A549 (cell line): Measurements from ENCODE around the gene ITPKB.

Source experiments
- CEBPB ChIP-seq, 2 experiments: fragments of >200 bp in 1 of 2; sonication (Bioruptor Twin) in 1 of 2; formaldehyde crosslinking in 1 of 2; IDR thresholded peaks; 2 replicates each; pipeline ENCODE4 v1.6.1; 2012 to 2016
- CHD4 ChIP-seq: fragments of 200-600 bp; sonication (generic); IDR thresholded peaks from 2 replicates; pipeline ENCODE4 v1.6.1; 2016; ENCODE audit warnings: antibody characterized with exemption, mild to moderate bottlenecking, borderline replicate concordance
- MAZ ChIP-seq: fragments of 150-350 bp; IDR thresholded peaks from 2 replicates; pipeline ENCODE4 v1.6.1; 2014; ENCODE audit warnings: antibody characterized with exemption, low read depth, low read length, borderline replicate concordance
- NR3C1 ChIP-seq: fragments of >200 bp; sonication (Bioruptor Twin); formaldehyde crosslinking; IDR thresholded peaks from 3 replicates; pipeline ENCODE4 v1.6.1; 2017
- POLR2A ChIP-seq: IDR thresholded peaks from 2 replicates; pipeline ENCODE4 v1.6.1; 2012; ENCODE audit warnings: mild to moderate bottlenecking, low read length
- TFCP2L1 ChIP-seq: fragments of 250-450 bp; sonication (Bioruptor Pico); IDR thresholded peaks from 2 replicates; pipeline ENCODE4 v1.5.0; 2021; ENCODE audit warnings: mild to moderate bottlenecking
- ZC3H11A ChIP-seq: fragments of 450-650 bp; IDR thresholded peaks from 2 replicates; pipeline ENCODE4 v1.6.1; 2014; ENCODE audit warnings: antibody characterized with exemption, mild to moderate bottlenecking
- ZSCAN20 ChIP-seq: fragments of 250-450 bp; sonication (Bioruptor Pico); IDR thresholded peaks from 2 replicates; pipeline ENCODE4 v1.8.0; 2022; ENCODE audit warnings: mild to moderate bottlenecking, moderate library complexity
- TF ChIP-seq, protein P1 (sequence below): fragments of >200 bp; sonication (Bioruptor Twin); formaldehyde crosslinking; IDR thresholded peaks from 3 replicates; pipeline ENCODE4 v1.5.1; 2016
- TF ChIP-seq, protein P2 (sequence below): fragments of 250-450 bp; sonication (Bioruptor Pico); IDR thresholded peaks from 2 replicates; pipeline ENCODE4 v1.5.0; 2020; ENCODE audit warnings: low read depth, mild to moderate bottlenecking, moderate library complexity
- TF ChIP-seq, protein P3 (sequence below): fragments of 450-650 bp; IDR thresholded peaks from 2 replicates; pipeline ENCODE4 v1.6.1; 2014; ENCODE audit warnings: antibody characterized with exemption

DNA sequence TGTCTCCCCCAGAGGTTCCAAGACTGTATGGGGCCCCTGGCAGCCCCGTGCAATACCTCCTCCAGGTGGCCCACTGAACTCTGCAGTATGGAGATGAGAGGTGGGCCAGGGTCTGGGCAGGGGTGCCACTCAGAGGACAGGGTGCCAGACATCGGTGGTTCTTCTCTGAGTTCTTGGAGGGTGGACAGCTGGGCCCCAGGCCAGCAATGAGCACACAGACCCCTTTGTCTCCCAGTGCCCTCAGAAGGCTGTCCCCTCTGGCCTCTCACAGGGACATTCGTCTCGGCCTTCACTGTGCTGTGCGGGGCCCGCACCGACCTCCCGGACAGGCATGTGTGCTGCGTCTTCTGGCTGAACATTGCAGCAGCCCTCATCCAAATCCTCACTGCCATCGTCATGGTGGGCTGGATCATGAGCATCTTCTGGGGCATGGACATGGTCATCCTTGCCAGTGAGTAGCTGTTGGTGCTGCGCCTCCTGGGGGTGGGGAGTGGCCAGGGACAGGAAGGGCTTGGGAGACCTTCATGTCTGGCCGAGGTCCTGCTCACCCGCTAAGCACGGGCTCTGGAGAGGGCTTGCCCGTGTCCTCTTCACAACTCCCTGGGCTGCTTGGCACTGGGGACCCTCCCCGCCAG is 142.4 kb downstream of the ITPKB start:
- TF ChIP-seq, protein P1, sequence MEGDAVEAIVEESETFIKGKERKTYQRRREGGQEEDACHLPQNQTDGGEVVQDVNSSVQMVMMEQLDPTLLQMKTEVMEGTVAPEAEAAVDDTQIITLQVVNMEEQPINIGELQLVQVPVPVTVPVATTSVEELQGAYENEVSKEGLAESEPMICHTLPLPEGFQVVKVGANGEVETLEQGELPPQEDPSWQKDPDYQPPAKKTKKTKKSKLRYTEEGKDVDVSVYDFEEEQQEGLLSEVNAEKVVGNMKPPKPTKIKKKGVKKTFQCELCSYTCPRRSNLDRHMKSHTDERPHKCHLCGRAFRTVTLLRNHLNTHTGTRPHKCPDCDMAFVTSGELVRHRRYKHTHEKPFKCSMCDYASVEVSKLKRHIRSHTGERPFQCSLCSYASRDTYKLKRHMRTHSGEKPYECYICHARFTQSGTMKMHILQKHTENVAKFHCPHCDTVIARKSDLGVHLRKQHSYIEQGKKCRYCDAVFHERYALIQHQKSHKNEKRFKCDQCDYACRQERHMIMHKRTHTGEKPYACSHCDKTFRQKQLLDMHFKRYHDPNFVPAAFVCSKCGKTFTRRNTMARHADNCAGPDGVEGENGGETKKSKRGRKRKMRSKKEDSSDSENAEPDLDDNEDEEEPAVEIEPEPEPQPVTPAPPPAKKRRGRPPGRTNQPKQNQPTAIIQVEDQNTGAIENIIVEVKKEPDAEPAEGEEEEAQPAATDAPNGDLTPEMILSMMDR, result no peak
- TF ChIP-seq, protein P2, sequence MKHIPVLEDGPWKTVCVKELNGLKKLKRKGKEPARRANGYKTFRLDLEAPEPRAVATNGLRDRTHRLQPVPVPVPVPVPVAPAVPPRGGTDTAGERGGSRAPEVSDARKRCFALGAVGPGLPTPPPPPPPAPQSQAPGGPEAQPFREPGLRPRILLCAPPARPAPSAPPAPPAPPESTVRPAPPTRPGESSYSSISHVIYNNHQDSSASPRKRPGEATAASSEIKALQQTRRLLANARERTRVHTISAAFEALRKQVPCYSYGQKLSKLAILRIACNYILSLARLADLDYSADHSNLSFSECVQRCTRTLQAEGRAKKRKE, result no peak
- TF ChIP-seq POLR2A (no peak), CHD4 (no peak), CEBPB (IDR thresholded peaks at IDR 0.05) (no peak), MAZ (no peak), ZC3H11A (no peak), TFCP2L1 (no peak), NR3C1 (no peak), ZSCAN20 (CRISPR knock-in tag) (no peak)
- TF ChIP-seq, protein P3, sequence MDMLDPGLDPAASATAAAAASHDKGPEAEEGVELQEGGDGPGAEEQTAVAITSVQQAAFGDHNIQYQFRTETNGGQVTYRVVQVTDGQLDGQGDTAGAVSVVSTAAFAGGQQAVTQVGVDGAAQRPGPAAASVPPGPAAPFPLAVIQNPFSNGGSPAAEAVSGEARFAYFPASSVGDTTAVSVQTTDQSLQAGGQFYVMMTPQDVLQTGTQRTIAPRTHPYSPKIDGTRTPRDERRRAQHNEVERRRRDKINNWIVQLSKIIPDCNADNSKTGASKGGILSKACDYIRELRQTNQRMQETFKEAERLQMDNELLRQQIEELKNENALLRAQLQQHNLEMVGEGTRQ, result no peak
